Body of pancreas (tissue), 4 donors: ENCODE data around the gene AGO3.

Source experiments
- CTCF ChIP-seq, 7 experiments: fragments of 450-650 bp in 4 of 7; fragments of 200-600 bp in 3 of 7; sonication (generic) in 3 of 7; IDR thresholded peaks; one replicate each; pipeline ENCODE4 v1.5.1; 2016 to 2019; ENCODE audit warnings: antibody characterized with exemption in 7 of 7
- POLR2A ChIP-seq, 3 donors: fragments of 450-650 bp; IDR thresholded peaks; one replicate each; pipeline ENCODE4 v1.6.1; 2016; ENCODE audit warnings: antibody characterized with exemption in 3 of 3, mild to moderate bottlenecking in 2 of 3

GRCh38 chr1:35923791-35924221 lies 7.1 kb upstream of the AGO3 start:
- TF ChIP-seq POLR2A (IDR thresholded peaks at IDR 0.05) (no peak), CTCF (IDR thresholded peaks at IDR 0.05) (no peak)
